NCI-H526 treated with DMSO at 0.1 percent for 48 hours (cell line): ENCODE results near the gene GABRR2.
A peak's percentile ranks its signal among the peaks of the same experiment; 100 is the strongest.

Experiments
- DNase-seq: peaks from one replicate; lab custom pipeline; 2025; lab: John Stamatoyannopoulos, UW

Gene GABRR2

GRCh38 chr6:89290401-89291155 lies 24.5 kb downstream of the GABRR2 start:
- DNase-seq: no peak

- DNase-seq: no peak
These were observed 25.4 kb downstream of the GABRR2 start for GRCh38 chr6:89289710-89290109.

DNA sequence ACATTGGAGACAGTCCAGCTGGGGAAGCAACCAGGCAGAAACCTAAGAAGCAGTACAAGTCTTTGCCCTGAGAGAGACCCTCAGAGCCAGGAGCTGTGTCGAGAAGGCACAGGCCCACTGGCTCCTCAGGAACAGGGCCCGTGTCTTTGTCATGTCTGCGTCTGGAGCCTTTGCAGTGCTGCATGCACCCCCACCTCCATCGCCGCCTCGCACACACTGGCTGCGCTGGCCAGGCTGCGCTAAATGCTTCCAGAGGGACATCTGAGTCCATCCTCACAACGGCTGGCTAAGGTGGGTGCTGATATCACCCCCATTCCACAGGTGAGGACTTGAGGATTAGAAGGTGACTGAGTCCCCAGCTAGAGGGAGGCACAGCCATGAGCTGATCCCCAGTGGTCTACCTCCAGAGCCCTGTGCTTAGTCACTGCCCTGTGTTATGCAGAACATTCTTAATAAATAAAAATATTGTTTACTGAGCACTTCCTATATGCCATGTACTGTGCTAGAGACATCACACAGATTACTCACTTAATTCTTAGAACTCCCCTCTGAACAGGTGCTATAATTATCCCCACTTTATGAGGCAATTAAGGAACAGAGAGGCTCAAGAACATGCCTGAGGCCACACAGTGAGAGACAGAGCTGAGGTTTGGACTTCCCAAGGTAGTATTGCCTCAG lies 27.6 kb downstream of the GABRR2 start:
- DNase-seq: no peak

DNA sequence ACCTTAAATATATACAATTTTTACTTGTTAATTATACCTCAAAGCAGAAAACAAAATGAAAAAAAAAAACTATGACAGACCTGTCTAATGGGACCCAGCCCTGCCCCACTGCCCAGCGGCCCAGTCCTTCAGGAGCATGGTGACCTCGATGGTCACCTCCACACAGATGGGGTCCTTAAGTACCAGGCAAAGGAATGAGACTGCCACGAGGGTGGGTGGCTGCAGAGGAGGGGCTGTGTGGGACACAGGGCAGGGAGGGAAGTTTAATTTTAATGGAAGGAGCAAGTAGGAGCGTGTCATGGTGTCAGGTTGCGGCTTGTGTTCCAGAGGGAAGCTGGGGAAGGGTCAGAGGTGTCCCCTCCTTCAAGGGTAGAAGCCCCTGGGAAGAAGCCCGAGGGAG lies 28.6 kb downstream of the GABRR2 start:
- no peak for DNase-seq

DNA sequence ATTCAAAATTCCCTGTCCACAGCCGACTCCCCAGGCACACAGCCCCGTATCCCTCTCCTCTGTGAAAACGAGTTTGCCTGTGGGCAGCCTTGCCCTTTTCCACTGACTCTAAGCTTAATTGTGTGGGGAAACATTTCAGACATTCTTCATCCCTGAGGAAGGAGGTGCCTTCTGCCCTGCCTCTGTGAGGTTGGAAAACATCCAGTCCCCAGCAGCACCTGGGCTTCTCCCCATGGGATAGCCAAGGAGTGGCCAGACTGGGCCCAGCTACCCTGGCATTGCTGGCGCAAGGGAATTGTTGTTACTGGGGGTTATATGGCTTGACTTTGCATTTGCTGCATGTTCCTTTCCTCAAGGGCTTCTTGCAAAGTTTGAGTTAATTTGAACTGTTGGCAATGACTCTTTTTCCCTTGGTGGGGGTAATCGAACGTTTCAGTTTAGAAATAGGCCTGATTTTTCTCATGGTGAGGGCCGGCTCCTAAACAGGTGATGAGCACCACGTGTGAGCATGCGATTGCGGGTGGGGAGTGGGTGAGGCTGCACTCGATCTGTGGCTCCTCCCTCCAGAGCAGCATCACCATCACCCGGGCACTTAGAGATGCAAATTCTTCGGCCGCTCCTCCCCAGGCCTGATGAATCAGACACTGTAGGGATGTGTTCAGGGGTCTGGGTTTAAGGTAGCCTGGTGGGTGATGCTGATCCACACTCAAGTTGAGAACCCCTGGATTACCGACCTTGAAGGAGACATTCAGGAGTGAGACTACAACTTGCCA lies 29.9 kb downstream of the GABRR2 start:
- DNase-seq: no peak

GRCh38 chr6:89284081-89284480 lies 31.0 kb downstream of the GABRR2 start:
- no peak for DNase-seq

GRCh38 chr6:89282749-89283148 lies 32.4 kb downstream of the GABRR2 start:
- no peak for DNase-seq

DNA sequence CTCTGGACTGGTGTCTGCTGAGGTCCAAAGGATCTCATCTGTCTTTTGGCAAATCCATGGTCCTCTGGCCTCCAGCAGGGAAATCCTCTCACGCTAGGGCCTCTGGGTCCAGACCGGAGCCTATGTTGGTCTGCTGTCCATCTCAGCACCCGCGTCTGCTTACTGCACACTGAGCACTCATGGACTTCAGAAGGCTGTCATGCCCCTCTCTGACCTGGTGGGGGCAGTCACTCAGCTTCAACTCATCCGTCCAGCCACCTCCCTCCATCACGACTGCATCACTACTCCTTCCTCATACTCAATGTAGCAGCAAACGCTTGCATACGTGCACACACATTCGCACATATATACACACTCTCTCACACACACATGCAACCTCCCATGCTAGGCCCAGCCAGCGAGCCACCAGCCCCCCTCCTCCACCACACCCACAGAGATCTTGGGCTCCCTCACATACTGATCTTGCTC lies 33.3 kb downstream of the GABRR2 start:
- DNase-seq: no peak

GRCh38 chr6:89278956-89279355 lies 36.1 kb downstream of the GABRR2 start:
- no peak for DNase-seq

GRCh38 chr6:89275900-89276299 lies 39.2 kb downstream of the GABRR2 start:
- no peak for DNase-seq

GRCh38 chr6:89273816-89274215 lies 41.3 kb downstream of the GABRR2 start:
- DNase-seq: no peak

DNA sequence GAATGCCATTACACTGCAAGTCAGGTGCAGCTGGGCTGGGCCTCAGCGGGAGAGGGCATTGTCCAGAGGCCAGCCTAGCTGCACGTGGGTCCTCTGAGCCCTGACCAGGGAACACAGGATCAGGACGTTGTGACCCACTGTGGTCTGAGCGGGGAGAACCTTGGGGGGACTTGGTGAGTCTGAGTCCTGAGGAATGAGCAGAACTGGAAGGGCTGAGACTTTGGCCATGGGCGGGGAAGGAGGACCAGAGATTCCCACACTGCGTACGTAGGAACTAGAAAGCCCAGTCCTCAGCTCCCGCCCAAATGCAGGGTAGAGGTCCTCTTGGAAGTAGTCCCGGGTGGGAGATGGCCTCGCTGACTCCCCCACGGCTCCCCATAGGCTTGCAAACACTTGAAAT lies 42.5 kb downstream of the GABRR2 start:
- DNase-seq: no peak

GRCh38 chr6:89270951-89271721 lies 44.0 kb downstream of the GABRR2 start:
- no peak for DNase-seq

DNA sequence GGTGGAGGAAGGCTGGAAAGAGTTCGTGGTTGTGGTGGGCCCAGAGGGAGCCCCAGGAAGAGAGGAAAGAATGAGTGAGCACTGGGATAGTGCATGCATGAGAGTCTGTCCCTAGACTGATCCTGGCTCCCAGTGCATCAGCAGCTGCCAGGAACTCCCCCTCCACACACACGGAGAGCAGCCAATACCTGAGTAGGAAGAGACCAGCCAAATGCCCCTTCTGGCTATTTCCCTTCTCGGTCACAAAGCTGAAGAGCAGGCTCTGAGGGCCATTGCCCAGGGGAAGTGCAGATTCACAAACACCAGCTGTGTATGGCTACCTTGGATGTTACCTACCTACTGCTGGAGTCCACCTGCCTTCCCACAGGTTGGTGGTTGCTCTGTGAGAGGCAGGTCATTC lies 45.1 kb downstream of the GABRR2 start:
- DNase-seq: no peak

DNA sequence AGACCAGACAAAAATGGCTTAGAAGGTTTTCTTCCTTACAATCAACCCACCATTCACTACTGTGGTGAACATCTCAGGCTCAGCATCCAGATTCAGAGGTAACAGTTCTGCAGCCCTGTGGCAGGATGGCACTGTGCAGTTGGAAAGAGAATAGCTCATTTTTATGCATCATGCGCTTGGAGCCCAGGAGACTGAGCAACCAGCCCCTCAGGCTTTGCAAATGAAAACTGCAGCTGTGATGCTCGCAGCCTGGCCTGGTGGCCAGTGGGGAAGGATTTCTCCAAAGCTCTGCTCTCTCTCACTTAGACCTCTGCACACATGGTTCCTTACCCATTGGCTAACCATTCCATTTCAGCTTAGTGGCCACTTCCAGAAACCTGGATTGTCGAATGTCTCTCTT lies 45.8 kb downstream of the GABRR2 start:
- no peak for DNase-seq

- no peak for DNase-seq
These were observed 46.3 kb downstream of the GABRR2 start for GRCh38 chr6:89268776-89269175.

- no peak for DNase-seq
These were observed 47.2 kb downstream of the GABRR2 start for GRCh38 chr6:89267918-89268317.

- no peak for DNase-seq
These were observed 50.8 kb downstream of the GABRR2 start for GRCh38 chr6:89264296-89264695.

- DNase-seq: peak; percentile 22
These were observed 54.3 kb downstream of the GABRR2 start for GRCh38 chr6:89260832-89261231.

GRCh38 chr6:89260310-89260709 lies 54.8 kb downstream of the GABRR2 start:
- no peak for DNase-seq

DNA sequence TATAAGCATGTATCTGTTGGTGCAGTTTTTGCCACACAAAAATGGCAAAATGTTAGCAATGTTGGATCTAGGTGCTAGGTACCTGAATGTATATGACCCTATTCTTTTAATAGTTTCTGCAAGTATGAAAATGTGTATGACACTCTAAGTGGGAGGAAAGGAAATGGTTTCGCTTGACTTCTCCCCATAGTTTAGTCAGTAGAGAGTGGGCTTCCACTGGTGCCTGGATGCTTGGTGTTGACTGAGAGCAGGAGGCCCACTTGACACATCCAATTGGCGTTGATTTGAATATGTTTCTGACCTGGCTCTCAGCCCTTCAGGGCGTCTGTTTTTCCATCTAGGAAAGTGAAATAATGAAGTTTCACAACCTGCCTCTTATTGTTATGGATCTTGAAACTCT lies 56.2 kb downstream of the GABRR2 start:
- no peak for DNase-seq

DNA sequence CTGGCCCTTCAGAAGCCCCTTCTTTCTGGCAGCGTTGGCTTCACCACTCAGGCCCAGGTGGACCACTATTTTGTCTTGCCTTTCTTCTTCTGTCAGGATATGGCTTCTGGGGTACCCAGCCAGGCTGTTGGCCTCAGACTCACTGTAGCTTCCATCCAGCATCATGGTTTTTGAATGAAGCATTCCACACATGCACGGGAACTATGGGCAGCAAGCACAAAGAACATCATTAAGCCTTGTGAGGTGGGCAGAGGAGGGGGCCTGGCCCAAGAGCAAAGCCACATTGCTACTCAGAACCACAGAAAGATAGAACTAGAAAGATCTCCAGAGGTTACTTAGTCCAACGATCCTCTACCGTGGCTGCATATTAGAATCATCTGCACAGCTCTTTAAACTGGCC lies 57.3 kb downstream of the GABRR2 start:
- no peak for DNase-seq
